Measurements from ENCODE around the gene ATP7B. TPM values are rescaled to one million over a fixed set of nuclear protein-coding genes. Genes with fewer than 3 reads are reported as not detected.

Gene ATP7B
- total RNA-seq, 1 experiment from 2014 or later = 4.4 TPM

DNA sequence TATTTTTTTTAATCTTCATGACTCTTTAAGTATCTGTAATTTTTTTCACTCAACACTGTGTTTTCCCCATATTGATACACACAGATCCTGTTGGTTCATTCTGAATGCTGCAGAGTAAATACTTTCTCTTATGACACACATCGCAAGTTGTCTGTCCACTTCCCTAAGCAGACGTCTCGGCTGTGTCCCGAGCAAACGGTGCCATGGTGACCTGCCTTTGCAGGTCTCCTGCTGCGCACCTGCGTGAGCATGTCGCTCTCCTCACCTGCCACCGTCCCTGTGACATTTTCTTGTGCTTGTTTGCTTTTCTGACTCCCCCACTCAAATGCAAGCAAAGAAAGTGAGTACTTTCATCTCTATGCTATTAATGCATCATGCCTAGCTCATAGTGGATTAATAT, 91.7 kb downstream of the ATP7B start:
- Histone ChIP-seq H3F3A (ENCODE audit: low read length, unreplicated experiment) (no peaks in the 10 kb centered on the region), H3K27me3 (ENCODE audit: low read length) (no peaks in the 10 kb centered on the region), H3K4me1 (ENCODE audit: insufficient read depth, low read length) (peaks cover 7% of the 10 kb centered on the region; the same call in 1 of the 2 replicates), H3K27ac (ENCODE audit: low read length) (no peak overlapping the region), H3K9ac (ENCODE audit: low read length) (no peak overlapping the region), H3K9me2 (replicated peaks; ENCODE audit: low read length) (no peaks in the 10 kb centered on the region), H3K79me2 (ENCODE audit: low read length) (no peaks in the 10 kb centered on the region), H3K9me3 (ENCODE audit: low read length) (no peaks in the 10 kb centered on the region), H3K4me3 (ENCODE audit: low read length) (peak overlapping the region; percentile 35; the same call in 1 of the 2 replicates), H3K36me3 (ENCODE audit: low read depth, low read length) (no peaks in the 10 kb centered on the region), H2AFZ (ENCODE audit: low read length) (peak overlapping the region; percentile 55; the same call in 1 of the 2 replicates), H4K20me1 (ENCODE audit: low read length) (no peaks in the 10 kb centered on the region), H3K4me2 (ENCODE audit: low read length) (peak overlapping the region; percentile 72)
- ChIA-PET CTCF (interaction anchor here (0.6 kb wide), 1 partner anchor 78 kb away, joined by 8 read pairs; no protein-coding TSS in a partner anchor), POLR2A (ENCODE audit: unreplicated experiment) (no interaction called here)
- peak; percentile 13 for DNase-seq
- peak; percentile 66 for ATAC-seq
- BruUV-seq (replicated peaks) = no TSS peak
- intact Hi-C loops (cut with micrococcal nuclease) = no loop called here
- no peak for TF ChIP-seq EZH2phosphoT487 (IDR thresholded peaks at IDR 0.05; ENCODE audit: borderline replicate concordance, low read length)
- no peak for TF ChIP-seq EZH2 (IDR thresholded peaks at IDR 0.05; ENCODE audit: low read length, unreplicated experiment)
- TF ChIP-seq, protein P1, sequence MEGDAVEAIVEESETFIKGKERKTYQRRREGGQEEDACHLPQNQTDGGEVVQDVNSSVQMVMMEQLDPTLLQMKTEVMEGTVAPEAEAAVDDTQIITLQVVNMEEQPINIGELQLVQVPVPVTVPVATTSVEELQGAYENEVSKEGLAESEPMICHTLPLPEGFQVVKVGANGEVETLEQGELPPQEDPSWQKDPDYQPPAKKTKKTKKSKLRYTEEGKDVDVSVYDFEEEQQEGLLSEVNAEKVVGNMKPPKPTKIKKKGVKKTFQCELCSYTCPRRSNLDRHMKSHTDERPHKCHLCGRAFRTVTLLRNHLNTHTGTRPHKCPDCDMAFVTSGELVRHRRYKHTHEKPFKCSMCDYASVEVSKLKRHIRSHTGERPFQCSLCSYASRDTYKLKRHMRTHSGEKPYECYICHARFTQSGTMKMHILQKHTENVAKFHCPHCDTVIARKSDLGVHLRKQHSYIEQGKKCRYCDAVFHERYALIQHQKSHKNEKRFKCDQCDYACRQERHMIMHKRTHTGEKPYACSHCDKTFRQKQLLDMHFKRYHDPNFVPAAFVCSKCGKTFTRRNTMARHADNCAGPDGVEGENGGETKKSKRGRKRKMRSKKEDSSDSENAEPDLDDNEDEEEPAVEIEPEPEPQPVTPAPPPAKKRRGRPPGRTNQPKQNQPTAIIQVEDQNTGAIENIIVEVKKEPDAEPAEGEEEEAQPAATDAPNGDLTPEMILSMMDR (conservative IDR thresholded peaks at IDR 0.05; ENCODE audit: low read depth, low read length) = no peak

DNA sequence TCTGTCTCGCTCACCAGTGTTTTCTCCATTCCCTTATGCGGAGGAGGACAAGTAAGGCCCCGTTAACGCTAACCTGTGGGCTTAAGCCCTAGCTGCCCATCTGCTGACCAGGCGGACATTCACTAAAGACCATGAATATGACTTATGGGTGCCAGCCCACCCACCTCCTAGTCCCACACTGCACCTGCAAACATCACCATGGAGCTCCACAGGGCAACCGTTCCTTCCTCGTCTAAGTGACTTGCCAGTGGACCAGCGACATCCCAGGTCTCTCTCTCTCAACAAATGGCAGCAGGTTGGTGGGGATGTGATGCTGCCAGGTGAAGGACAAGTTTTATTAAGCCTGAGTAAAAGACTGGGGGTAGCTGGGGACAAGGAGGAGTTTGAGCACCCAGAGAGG, 94.3 kb downstream of the ATP7B start:
- Histone ChIP-seq H3K27ac (ENCODE audit: low read length) (no peak overlapping the region), H3K27me3 (ENCODE audit: low read length) (no peaks in the 10 kb centered on the region), H3K79me2 (ENCODE audit: low read length) (no peaks in the 10 kb centered on the region), H3K9me3 (ENCODE audit: low read length) (no peaks in the 10 kb centered on the region), H3K4me2 (ENCODE audit: low read length) (no peak overlapping the region), H3K4me1 (ENCODE audit: insufficient read depth, low read length) (peaks cover 11% of the 10 kb centered on the region; the same call in 1 of the 2 replicates), H3K36me3 (ENCODE audit: low read depth, low read length) (no peaks in the 10 kb centered on the region), H4K20me1 (ENCODE audit: low read length) (no peaks in the 10 kb centered on the region), H2AFZ (ENCODE audit: low read length) (no peak overlapping the region), H3K9ac (ENCODE audit: low read length) (no peak overlapping the region), H3K9me2 (replicated peaks; ENCODE audit: low read length) (no peaks in the 10 kb centered on the region), H3K4me3 (ENCODE audit: low read length) (no peak overlapping the region), H3F3A (ENCODE audit: low read length, unreplicated experiment) (no peaks in the 10 kb centered on the region)
- ChIA-PET CTCF (no interaction called here), POLR2A (ENCODE audit: unreplicated experiment) (no interaction called here)
- ATAC-seq = no peak
- intact Hi-C loops (cut with micrococcal nuclease) = no loop called here
- TF ChIP-seq EZH2phosphoT487 (IDR thresholded peaks at IDR 0.05; ENCODE audit: borderline replicate concordance, low read length) (no peak), EZH2 (IDR thresholded peaks at IDR 0.05; ENCODE audit: low read length, unreplicated experiment) (no peak)
- TF ChIP-seq, protein P1 (conservative IDR thresholded peaks at IDR 0.05; ENCODE audit: low read depth, low read length) = no peak
- no peak for DNase-seq
- BruUV-seq (replicated peaks) = no TSS peak

DNA sequence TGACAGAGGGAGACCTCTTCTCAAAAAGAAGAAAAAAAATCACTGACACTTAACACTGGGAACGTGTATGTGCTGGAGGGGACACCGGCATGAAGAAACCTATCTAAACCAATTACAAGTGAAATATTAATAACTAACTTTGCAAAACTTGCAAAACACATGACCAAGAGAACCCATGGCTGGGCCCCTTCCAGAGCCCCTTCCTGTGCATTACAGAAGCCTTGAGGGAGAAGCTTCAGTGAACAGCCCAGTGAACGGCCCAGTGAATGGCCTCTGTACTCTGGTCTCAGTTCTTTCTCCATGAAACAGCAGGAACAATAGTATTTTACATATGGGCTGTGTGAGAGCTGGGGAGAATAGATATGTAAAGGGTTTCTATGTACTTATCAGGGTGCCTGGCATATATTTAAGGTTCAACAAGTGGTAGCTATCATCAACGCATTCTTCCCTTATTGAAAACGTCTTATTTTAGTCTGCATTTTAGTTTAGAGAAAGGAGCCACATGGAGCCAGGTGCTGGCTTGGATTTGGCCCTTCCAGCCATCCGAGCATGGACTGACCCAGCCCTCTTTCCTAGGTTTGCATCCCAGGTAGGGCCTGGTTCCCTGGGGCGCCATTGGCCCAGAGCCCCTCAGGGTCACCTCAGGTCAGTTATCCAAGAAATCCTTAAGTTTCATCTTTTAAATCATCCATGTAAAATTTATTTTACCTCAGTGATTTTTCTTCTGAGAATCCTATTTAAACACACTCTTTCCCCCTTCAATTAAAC, 95.0 kb downstream of the ATP7B start:
- BruUV-seq (replicated peaks) = no TSS peak
- TF ChIP-seq, protein P1 (conservative IDR thresholded peaks at IDR 0.05; ENCODE audit: low read depth, low read length) = no peak
- no peak for TF ChIP-seq EZH2 (IDR thresholded peaks at IDR 0.05; ENCODE audit: low read length, unreplicated experiment)
- TF ChIP-seq EZH2phosphoT487 (IDR thresholded peaks at IDR 0.05; ENCODE audit: borderline replicate concordance, low read length) = no peak
- no peak overlapping the region for H3K4me2 ChIP-seq (ENCODE audit: low read length)
- peaks cover 11% of the 10 kb centered on the region; the same call in 1 of the 2 replicates for H3K4me1 ChIP-seq (ENCODE audit: insufficient read depth, low read length)
- no peaks in the 10 kb centered on the region for H3F3A ChIP-seq (ENCODE audit: low read length, unreplicated experiment)
- CTCF ChIA-PET = no interaction called here
- H3K27ac ChIP-seq (ENCODE audit: low read length) = no peak overlapping the region
- no peaks in the 10 kb centered on the region for H3K27me3 ChIP-seq (ENCODE audit: low read length)
- no peak for DNase-seq
- no peaks in the 10 kb centered on the region for H3K9me3 ChIP-seq (ENCODE audit: low read length)
- H2AFZ ChIP-seq (ENCODE audit: low read length) = no peak overlapping the region
- intact Hi-C loops (cut with micrococcal nuclease) = no loop called here
- H3K79me2 ChIP-seq (ENCODE audit: low read length) = no peaks in the 10 kb centered on the region
- no peak overlapping the region for H3K9ac ChIP-seq (ENCODE audit: low read length)
- H3K36me3 ChIP-seq (ENCODE audit: low read depth, low read length) = no peaks in the 10 kb centered on the region
- POLR2A ChIA-PET (ENCODE audit: unreplicated experiment) = no interaction called here
- no peak overlapping the region for H3K4me3 ChIP-seq (ENCODE audit: low read length)
- no peaks in the 10 kb centered on the region for H3K9me2 ChIP-seq (replicated peaks; ENCODE audit: low read length)
- H4K20me1 ChIP-seq (ENCODE audit: low read length) = no peaks in the 10 kb centered on the region
- no peak for ATAC-seq

Measured in PC-3 (cell line).